SK-MEL-5 (cell line): ENCODE data around the gene CNTNAP2. TPM values are rescaled to one million over a fixed set of nuclear protein-coding genes. Genes with fewer than 3 reads are reported as not detected.

Source experiments
- DNase-seq: peaks from one replicate; pipeline ENCODE4 v3.0.0-alpha.2; 2016; ENCODE audit warnings: low read depth, low spot score
- in situ Hi-C: cut with HindIII; loops from 2 replicates; pipeline ENCODE4 v1.10.0; 2016; ENCODE audit warnings: low sequenced_read_pairs, high pct_unique_total_duplicates, low pct_unique_long_range_greater_than_20kb
- total RNA-seq: library from RNA; depleted of rRNA; stranded (reverse); fragments of >200 nt; shearing (Covaris generic); gene quantifications from 2 replicates; pipeline ENCODE4 v1.2.3, GENCODE V29; 2014

CNTNAP2 gene
- total RNA-seq, 1 experiment from 2014 or later: not detected

DNA sequence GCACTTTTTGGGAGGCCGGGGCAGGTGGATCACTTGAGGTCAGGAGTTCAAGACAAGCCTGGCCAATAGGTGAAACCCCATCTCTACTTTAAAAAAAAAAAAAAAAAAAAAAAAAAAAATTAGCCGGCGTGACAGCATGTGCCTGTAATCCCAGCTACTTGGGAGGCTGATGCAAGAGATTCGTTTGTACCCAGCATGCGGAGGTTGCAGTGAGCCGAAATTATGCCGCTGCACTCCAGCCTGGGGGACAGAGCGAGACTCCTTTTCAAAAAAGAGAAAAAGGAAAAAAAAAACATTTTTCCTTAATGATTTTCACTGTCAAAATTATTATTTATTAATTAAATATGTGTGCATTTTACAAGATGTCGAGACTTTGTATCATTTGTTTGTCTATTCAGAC lies 253.6 kb downstream of the CNTNAP2 start:
- DNase-seq: no peak
- in situ Hi-C loops: no loop called here

DNA sequence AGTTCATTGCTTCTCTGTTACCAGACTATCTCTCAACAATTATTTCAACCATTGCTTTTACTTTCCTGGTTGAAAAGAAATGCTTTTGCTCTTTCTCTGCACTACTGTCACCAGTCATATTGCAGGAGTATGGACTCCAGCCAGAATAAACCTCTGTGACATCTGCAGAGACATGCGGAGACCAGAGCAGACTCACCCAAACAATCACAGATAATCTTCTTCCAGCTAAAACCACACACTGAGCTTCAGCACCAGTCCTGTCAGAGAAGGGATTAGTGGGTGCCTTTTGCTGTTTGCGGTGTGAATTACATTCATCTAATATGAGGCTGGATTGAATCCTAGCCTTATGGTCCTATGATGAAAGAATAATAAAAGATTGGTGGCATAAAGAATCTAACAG lies 258.6 kb downstream of the CNTNAP2 start:
- in situ Hi-C loops: no loop called here
- no peak for DNase-seq

DNA sequence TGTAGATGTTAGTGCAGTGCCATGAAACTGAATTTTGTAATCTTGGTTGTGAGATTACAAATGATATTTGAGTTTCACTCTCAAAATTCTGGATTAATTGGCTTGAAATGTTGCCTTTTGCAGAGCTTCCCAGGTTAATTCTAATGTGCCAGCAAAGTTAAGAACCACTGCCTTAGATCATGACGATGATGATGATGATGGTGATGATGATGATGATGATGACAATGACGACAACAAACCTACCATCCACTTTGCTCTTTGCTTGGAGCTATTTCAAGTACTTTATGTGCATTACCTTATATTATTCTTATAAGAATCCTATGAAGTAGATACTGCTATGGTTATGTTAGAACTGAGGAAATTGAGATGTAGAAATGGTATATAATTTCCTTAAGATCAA lies 261.6 kb downstream of the CNTNAP2 start:
- no peak for DNase-seq
- in situ Hi-C loops: no loop called here

DNA sequence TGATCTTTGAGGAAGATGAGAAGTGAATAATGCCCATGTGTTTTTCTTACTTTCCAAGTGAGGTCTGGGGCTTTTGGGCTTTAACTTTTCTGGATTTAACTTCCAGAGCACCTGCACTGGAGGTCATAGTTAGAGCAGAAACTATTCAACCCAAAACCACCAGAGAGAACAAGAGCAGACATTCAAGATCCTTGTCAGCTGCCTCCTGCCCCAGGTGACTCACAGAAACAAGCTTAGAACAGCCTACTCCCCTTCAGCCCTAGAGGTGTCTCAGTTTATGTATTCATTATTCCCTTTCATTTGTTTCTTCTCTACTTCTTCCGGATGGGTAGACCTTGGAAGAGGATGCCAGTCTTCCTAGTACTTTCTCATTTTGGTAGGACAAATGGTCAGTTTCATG lies 270.5 kb downstream of the CNTNAP2 start:
- in situ Hi-C loops: no loop called here
- no peak for DNase-seq

DNA sequence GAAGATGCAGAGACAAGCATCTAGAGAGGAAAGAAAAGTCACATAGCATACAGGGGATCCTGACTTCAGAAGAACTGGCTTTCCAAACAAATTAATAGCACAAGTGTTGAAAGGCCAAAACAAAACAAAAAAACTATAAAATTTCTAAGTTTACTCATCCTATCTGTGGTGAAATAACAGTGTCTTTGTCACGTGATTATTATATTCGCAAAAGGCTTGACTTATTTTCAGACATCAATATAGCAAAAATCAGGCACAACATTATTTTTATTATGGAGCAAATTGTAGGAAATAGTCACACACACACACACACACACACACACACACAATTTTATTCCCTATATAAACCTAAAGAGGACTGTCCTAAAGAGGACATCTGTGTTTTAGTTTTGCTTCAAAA lies 272.3 kb downstream of the CNTNAP2 start:
- DNase-seq: no peak
- in situ Hi-C loops: no loop called here

DNA sequence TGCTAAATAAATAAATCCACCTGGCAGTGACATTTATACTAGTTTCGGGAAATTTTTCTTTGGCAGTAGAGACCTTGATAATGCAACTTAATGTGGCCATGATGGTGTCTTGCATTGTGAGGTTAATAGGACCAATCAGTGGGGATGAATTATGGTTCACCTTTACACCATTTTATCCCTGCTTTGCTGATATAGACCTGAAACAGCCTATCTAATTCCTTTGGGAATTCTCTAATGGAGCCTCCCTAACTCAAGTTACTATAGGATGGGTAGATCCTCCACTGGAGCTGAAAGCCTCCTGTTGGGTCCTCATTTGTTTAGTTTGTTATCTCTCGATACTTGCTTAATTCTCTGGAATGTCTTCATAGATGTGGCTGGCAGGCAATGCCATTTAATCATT lies 276.7 kb downstream of the CNTNAP2 start:
- in situ Hi-C loops: no loop called here

DNA sequence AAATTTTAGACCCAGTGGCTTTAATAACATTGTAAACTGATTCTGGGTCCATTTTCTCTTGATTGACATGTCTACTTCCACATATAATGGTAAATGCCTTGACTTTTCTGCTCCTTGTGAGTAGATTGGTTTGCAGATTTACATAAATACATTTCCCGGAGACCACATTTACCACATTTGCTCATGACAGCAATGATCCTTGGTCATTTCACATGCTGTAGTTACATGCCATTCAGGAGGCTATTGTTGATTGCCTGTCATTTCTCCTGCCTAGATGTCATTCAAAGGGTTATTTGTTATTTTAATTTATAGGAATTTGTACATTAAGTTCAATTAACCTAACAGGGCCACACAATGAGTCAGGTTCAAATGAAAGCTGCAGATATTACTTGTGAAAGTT lies 280.5 kb downstream of the CNTNAP2 start:
- in situ Hi-C loops: no loop called here
- DNase-seq: no peak

More for the DNA sequence above, 276.7 kb downstream of the CNTNAP2 start:
- no peak for DNase-seq

DNA sequence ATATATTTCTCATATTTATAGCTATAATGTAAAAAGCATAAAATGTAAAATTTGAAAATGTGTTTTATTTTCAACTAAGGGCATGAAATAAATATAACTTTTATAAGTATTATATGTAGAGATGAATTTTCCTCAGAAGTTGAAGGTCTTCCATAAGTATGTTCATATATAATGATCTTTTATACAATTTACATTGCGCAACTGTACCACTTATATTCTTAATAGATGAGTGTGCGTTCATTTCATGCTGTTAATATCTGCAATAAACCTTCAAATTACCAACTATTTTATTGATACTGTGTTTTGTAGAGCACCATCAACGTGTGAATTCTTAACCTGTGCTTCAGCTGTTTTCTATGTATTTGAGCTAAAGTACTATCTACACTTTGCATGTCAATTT lies 285.3 kb downstream of the CNTNAP2 start:
- in situ Hi-C loops: no loop called here
- DNase-seq: no peak

DNA sequence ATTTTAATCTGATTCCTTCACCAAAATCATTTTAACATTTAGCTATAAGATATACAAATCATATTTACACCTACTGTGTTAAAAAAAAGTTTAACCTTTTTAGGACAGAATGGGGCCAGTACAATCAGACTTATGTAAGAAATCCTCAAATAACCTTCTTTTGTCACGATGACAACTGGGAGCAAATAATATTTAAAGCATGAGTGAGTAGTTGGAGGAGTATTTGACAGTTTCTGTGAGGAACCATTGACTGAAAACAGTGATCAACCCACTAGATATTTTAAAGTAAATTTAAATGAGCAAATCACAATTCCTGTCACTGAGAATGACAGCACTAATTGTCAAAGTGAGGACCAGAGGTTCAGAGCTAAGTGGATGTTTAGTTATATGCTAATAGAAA lies 289.1 kb downstream of the CNTNAP2 start:
- in situ Hi-C loops: no loop called here
- DNase-seq: no peak

DNA sequence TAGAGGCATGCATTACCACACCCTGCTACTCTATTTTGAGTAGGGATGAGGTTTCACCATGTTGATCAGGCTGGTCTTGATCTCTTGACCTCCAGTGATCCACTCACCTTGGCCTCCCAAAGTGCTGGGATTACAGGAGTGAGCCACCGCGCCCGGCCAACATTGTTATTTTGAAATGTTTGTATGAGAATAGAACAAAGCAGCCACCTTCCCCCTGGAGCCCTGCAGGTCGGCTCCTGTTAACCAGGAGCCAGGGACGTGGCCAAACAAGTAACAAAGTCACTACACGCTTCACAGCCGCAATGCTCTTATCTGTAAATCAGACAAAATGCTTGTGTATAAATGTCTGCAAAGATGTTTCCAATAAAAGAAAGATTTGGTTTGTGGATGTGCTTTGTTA lies 295.4 kb downstream of the CNTNAP2 start:
- in situ Hi-C loops: no loop called here
- no peak for DNase-seq

DNA sequence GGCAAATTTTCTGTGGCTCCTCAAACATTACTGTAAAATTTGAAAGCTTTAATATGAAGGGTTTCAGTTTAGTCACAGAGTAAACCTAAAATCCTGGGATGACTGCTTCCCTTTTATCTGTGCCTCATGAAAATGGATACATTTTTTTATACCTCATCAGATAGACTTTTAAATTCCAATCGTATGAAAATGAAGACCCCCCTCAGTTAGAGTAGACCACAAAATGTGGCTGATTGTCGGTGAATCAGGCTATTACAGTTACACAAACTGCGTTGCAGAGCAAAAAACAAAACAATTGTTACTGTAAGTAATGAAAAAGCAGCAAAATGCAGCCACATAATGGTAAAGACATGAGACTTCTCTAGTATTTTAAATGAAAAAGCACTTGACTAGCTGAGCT lies 296.2 kb downstream of the CNTNAP2 start:
- in situ Hi-C loops: no loop called here
- no peak for DNase-seq

DNA sequence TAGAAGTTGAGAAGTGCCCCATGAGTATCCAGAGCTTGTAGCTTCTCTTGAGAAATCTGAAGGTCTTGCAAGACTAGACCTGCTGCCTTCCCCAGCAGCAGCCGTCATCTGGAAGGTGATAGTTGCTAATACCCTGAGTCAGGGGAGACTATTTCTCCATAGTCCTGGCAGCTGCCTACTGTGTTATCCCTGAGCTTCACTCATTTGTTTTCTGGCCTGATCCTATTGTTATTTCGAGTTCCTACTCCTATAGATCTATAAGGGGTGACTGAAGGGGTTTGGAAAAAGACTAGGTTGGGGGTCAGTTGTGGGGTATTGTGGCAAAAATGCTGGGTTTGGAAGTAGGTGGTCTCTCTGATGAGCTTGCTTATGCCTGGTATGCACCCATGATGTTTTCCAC lies 297.8 kb downstream of the CNTNAP2 start:
- in situ Hi-C loops: no loop called here

DNA sequence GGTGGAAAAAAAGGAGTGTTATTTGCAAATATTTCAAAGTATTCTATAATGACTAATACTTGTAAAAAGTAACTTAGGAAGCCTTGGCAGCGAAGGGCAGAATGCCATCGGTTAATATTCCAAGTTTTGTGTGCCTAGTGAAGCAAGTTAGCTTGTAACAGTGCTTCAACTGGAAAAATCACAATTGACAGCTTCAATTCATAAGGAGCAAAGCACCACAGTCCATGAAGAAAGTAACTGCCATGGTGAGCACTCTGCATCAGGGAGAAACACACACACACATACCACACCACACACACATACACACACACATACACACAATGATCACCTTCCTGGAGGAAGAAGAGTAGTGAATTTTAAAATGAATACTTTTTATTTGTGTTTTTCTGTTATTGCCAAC lies 298.3 kb downstream of the CNTNAP2 start:
- no peak for DNase-seq
- in situ Hi-C loops: no loop called here

More for the DNA sequence above, 297.8 kb downstream of the CNTNAP2 start:
- no peak for DNase-seq

DNA sequence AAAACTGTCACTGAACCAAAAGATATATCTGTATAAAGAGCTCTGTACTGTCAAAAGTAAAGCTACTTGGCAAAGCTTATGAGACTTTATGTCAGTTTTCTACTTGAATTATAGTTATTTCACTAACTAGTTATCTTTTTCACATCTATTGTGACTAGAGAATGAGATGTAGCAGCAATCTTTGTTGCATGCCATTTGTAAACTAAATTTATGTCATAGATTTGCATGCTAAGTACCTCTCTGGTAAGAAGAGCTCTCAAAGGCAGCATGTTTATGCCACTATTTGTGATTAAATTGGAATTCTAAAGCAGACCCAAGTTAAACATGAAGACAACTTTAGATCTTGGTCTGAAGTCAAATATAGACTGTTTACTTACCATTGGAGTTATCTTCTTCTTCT lies 300.6 kb downstream of the CNTNAP2 start:
- no peak for DNase-seq
- in situ Hi-C loops: no loop called here

DNA sequence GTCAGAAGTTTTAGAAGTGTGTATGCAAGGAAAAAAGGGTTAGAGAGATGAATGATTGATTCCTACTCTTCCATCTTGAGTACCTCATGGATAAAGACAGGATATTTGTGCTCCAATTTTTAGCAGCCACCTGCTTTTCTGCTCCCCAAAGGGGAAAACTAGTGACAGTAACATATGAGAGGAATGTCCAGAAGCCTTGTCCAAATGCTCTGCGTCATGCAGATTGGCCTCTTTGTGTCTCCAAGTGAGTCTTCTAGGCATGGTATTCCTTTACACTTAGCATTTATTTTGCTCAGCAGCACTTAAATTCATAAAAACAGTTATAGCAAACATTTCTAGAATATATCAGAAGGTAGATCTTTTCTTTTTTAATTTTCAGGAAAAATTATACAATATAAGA lies 306.8 kb downstream of the CNTNAP2 start:
- no peak for DNase-seq
- in situ Hi-C loops: no loop called here

DNA sequence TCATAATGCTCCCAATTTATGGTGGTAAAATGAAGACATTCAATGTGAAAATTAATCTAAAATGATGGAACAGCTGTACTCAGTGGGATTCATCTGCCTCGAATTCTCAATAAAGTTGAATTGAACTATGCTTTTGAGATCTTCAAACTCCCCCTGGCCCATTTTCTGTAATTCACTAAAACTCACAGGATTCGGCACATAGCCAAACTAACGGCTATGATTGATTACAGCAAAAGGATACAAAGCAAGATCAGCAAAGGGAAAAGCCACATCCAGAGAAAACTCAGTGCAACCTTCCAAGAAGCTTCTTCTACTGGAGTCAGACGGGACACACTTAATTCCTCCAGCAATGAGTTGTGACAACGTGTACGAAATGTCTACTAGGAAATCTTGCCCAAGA lies 307.5 kb downstream of the CNTNAP2 start:
- in situ Hi-C loops: no loop called here

DNA sequence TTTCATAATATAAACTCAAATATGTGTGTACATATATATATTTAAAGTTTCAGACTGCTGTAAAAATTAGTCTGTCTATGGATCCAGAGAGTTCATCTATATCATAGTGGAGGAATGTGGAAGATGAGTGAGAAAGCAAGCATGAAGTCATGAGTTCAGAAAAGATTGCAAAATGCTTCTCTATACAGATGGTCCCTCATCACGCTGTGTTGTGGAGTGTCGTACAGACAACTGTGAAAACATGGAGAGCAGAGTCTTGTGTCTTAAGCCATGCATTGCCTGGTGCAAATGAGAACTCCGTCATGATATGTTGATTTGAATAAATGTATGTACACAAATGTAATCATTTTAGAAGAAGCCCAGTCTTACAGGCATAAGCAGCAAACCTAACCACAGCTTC lies 316.9 kb downstream of the CNTNAP2 start:
- in situ Hi-C loops: no loop called here
- DNase-seq: no peak

More for the DNA sequence above, 307.5 kb downstream of the CNTNAP2 start:
- DNase-seq: no peak

DNA sequence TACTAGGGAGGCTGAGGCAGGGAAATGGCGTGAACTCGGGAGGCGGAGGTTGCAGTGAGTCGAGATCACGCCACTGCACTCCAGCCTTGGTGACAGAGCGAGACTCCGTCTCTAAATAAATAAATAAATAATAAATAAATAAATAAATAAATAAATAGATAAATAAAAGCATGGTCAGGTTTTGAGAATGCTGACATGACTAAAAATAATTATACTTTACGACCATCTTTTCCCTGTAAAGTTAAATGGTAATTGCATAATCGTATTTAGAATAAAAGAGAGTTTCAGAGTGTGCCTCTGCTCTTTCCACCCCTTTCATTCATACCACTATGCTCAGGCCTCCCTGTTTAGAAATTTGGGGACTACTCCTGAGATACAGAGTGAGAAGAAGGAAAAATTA lies 326.5 kb downstream of the CNTNAP2 start:
- DNase-seq: no peak
- in situ Hi-C loops: no loop called here

DNA sequence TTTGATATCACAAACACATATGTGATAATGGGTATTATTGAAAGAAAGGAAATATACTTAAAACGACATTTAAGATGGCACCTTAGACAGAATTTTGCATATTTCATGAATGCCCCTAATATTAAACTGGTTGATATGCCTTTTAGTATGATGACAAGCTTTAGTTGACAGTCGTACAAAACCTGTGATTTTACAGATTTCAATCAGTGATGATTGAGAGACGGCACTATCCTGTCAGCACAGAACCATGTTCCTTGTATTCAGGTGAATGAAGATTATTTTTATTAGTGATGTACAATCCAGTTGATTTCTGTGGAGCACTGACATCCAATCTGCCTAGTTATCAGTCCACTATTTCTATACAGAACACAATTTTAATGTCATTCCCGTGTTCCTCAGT lies 333.0 kb downstream of the CNTNAP2 start:
- in situ Hi-C loops: no loop called here
- DNase-seq: no peak

DNA sequence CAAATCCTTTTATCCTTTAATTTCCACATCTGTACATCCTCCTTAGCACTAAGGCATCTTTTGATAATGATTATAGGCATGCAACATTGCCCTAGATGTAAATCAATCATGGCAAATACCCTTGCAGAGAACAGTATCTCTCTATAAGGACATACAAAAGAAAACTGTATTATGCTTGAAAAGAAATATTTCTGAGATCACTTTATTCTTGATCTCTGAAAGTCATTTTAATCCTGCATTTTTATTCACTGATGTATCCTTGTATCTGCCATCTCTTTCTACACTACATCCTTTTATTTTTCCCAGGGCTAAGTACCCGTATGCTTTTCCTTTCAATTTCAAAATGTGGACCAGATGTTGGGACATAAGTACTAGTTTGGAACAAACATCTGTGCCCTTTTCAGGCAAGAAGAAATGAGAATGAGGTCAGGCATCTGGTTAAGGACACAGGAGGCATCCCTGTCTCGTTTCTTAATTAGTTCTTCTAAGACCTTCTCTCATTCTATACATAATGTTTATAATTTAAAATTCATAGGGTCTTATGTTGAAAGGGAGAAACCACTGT lies 338.6 kb downstream of the CNTNAP2 start:
- in situ Hi-C loops: no loop called here
- DNase-seq: no peak
